Kidney epithelial cell (primary cell): ENCODE data around the gene SNED1. TPM values are rescaled to one million over a fixed set of nuclear protein-coding genes. Genes with fewer than 3 reads are reported as not detected.

ENCODE experiments used
- DNase-seq: peaks from one replicate; pipeline ENCODE4 v3.0.0-alpha.2; 2010; ENCODE audit warnings: low read depth
- H3K27me3 ChIP-seq: 2 replicates; pipeline ENCODE4 v1.6.0; 2011; ENCODE audit warnings: low read length; ENCODE audit not compliant: control insufficient read depth, insufficient read depth
- H3K36me3 ChIP-seq: 2 replicates; pipeline ENCODE4 v1.5.1; 2011; ENCODE audit warnings: low read length; ENCODE audit not compliant: control insufficient read depth, insufficient read depth
- H3K4me3 ChIP-seq: 2 replicates; pipeline ENCODE4 v1.5.1; 2011; ENCODE audit warnings: low read depth, mild to moderate bottlenecking, control low read depth, low read length
- total RNA-seq: library from RNA; depleted of rRNA; stranded (reverse); fragments of >200 nt; gene quantifications from 2 replicates; pipeline ENCODE4 v1.2.3, GENCODE V29; 2015
- TF ChIP-seq, protein P1 (sequence below): IDR thresholded peaks from 2 replicates; pipeline ENCODE4 v1.5.1; 2011; ENCODE audit warnings: mild to moderate bottlenecking, moderate library complexity, low read length, control low read depth, inconsistent platforms; ENCODE audit not compliant: insufficient read depth, poor library complexity, severe bottlenecking

Gene SNED1
- total RNA-seq, 1 donor from 2014 or later: 2.2 TPM

DNA sequence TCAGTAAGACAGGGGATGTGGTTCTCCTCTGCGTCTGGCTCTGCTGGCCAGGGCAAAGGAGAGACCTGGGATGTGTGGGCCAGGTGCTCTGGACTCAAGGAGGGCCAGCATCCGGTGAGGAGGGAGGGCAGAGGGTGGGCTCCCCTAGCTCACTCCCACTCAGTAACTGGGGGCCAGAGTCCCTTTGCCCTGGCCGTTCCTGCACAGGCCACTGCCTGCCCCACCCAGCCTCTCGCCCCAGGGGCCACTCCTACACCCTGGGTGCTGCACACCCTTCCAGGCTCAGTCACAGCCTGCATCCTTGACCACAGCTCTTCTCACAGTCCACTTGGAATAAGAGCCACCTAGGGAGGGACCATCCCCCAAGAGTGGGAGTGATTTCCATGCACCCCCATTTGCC lies 41.0 kb downstream of the SNED1 start:
- DNase-seq: no peak
- Histone ChIP-seq H3K4me3 (no peak overlapping the region), H3K27me3 (peaks cover 40% of the 10 kb centered on the region), H3K36me3 (no peaks in the 10 kb centered on the region)
- TF ChIP-seq, protein P1, sequence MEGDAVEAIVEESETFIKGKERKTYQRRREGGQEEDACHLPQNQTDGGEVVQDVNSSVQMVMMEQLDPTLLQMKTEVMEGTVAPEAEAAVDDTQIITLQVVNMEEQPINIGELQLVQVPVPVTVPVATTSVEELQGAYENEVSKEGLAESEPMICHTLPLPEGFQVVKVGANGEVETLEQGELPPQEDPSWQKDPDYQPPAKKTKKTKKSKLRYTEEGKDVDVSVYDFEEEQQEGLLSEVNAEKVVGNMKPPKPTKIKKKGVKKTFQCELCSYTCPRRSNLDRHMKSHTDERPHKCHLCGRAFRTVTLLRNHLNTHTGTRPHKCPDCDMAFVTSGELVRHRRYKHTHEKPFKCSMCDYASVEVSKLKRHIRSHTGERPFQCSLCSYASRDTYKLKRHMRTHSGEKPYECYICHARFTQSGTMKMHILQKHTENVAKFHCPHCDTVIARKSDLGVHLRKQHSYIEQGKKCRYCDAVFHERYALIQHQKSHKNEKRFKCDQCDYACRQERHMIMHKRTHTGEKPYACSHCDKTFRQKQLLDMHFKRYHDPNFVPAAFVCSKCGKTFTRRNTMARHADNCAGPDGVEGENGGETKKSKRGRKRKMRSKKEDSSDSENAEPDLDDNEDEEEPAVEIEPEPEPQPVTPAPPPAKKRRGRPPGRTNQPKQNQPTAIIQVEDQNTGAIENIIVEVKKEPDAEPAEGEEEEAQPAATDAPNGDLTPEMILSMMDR: no peak

DNA sequence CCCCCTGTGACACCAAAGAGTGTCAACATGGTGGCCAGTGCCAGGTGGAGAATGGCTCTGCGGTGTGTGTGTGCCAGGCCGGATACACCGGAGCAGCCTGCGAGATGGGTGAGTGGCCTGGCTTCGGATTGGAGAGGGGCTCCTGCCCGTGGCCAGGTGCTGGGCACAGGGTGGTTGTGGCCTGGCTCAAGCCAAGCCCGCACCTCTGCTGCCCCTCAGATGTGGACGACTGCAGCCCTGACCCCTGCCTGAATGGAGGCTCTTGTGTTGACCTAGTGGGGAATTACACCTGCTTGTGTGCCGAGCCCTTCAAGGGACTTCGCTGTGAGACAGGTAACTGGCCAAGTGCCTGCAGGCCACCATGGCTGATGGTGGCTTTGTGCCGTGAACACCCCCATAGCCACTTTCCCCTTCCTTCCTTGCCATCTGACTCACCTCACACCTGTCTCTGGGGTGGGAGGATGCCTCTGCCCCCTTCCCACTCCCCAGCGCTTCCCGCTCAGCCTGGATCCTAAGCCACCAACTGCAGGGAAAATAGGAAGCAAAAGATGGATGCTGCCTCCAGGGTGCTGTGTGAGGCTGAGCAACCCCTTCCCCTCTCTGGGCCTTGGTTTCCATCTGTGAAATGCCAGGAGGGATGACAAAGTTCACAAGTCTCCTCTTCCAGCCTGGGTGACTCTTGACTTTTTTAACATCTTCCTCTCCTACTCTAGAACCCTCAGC lies 41.8 kb downstream of the SNED1 start:
- H3K36me3 ChIP-seq: no peaks in the 10 kb centered on the region
- H3K4me3 ChIP-seq: no peak overlapping the region
- TF ChIP-seq, protein P1: no peak
- H3K27me3 ChIP-seq: peaks cover 40% of the 10 kb centered on the region
- no peak for DNase-seq

DNA sequence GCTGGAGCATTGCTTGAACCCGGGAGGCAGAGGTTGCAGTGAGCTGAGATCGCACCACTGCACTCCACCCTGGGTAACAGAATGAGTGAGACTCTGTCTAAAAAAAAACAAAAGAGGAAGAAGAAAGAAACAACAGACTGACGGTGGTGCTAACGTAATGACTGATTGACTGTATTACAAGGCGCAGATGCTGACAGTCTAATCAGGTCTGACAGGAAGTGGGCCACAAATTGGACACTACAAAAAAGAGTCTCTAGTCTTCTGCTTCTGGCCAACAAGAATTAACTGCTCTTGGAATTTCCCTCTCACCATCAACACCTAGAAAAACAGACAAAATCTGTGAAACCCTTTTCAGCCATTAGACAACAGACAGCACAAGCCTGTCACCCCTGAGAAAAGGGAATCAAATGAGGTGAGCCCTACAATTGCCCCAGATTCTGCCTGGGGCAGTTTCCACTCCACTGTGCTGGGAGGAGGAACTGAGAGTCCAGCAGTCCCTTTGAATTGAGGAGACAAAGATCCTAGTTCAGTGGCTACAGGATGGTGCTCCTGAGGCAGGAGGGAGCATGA lies 43.3 kb downstream of the SNED1 start:
- Histone ChIP-seq H3K4me3 (no peak overlapping the region), H3K36me3 (no peaks in the 10 kb centered on the region), H3K27me3 (peaks cover 31% of the 10 kb centered on the region)
- TF ChIP-seq, protein P1: no peak
- no peak for DNase-seq

DNA sequence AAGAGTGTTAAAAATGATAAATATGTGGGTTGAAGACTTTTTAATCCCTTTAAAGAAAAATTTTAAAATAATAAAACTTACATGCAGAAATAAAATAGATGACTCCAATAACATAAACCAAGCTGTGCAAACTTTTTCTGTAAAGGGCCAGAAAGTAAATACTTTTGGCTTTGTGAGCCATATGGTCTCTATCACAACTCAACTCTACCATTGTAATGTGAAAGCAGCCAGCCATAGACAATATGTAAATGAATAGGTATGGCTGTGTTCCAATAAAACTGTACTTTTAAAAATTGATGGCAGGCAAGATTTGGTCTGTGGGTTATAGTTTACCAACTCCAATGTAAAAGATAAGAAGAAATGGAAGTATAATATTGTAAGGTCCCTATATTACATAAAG lies 45.2 kb downstream of the SNED1 start:
- Histone ChIP-seq H3K27me3 (peaks cover 15% of the 10 kb centered on the region), H3K4me3 (no peak overlapping the region), H3K36me3 (no peaks in the 10 kb centered on the region)
- DNase-seq: no peak
- TF ChIP-seq, protein P1: no peak

DNA sequence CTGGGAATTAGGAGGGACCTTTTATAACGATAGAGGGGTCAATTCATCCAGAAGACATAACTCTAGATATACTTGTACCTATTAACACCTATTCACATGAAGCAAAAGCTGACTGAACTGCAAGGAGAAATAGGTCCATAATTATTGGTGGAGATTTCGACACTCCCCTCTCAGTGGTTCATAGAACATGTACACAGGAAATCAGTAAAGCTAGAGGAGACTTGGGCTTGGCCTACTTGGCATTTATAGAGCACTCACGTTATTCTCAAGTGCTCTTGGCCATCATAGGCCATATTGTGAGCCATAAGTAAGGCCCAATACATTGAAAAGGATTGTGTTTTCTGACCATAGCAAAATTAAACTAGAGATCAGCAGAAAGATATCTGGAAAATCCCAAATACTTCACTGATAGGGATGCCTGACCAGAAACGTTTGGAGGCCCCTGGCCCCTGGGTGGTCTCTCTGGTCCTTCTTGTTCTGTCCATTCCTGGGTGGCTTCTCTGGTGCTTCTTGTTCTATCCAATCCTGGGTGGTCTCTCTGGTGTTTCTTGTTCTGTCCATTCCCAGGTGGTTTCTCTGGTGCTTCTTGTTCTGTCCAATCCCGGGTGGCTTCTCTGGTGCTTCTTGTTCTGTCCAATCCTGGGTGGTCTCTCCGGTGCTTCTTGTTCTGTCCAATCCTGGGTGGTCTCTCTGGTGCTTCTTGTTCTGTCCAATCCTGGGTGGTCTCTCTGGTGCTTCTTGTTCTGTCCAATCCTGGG lies 49.0 kb downstream of the SNED1 start:
- TF ChIP-seq, protein P1: no peak
- H3K27me3 ChIP-seq: peaks cover 7% of the 10 kb centered on the region
- H3K4me3 ChIP-seq: no peak overlapping the region
- H3K36me3 ChIP-seq: no peaks in the 10 kb centered on the region
- no peak for DNase-seq
